ENCODE measurements around the gene TNNT2. TPM values are rescaled to one million over a fixed set of nuclear protein-coding genes. Genes with fewer than 3 reads are reported as not detected.

Gene TNNT2
- total RNA-seq, 2 experiments from 2014 or later: not detected

- DNase-seq (no peak), ATAC-seq (ENCODE audit: low read depth) (no peak)
- Mint-ChIP-seq H3K36me3 (no peaks in the 10 kb centered on the region), H3K4me1 (no peaks in the 10 kb centered on the region), H3K27ac (no peak overlapping the region), H3K4me3 (no peak overlapping the region), H3K9me3 (no peaks in the 10 kb centered on the region), H3K27me3 (peaks cover 2% of the 10 kb centered on the region)
- POLR2A ChIA-PET: no interaction called here
Measured at GRCh38 chr1:201379733-201380242, 2.3 kb upstream of the TNNT2 start.

- DNase-seq: no peak
- Mint-ChIP-seq H3K27me3 (peaks cover 2% of the 10 kb centered on the region), H3K9me3 (no peaks in the 10 kb centered on the region), H3K4me3 (no peak overlapping the region), H3K36me3 (no peaks in the 10 kb centered on the region), H3K27ac (no peak overlapping the region), H3K4me1 (no peaks in the 10 kb centered on the region)
- POLR2A ChIA-PET: no interaction called here
- ATAC-seq (ENCODE audit: low read depth): no peak
Measured at GRCh38 chr1:201378804-201379203, 1.3 kb upstream of the TNNT2 start.

- Mint-ChIP-seq H3K9me3 (no peaks in the 10 kb centered on the region), H3K36me3 (no peaks in the 10 kb centered on the region), H3K27ac (no peak overlapping the region), H3K4me1 (no peaks in the 10 kb centered on the region), H3K27me3 (peaks cover 6% of the 10 kb centered on the region), H3K4me3 (no peak overlapping the region)
- DNase-seq (no peak), ATAC-seq (ENCODE audit: low read depth) (peak; percentile 61)
- POLR2A ChIA-PET: no interaction called here
Measured at GRCh38 chr1:201376464-201377374, 761 bp downstream of the TNNT2 start.

DNA sequence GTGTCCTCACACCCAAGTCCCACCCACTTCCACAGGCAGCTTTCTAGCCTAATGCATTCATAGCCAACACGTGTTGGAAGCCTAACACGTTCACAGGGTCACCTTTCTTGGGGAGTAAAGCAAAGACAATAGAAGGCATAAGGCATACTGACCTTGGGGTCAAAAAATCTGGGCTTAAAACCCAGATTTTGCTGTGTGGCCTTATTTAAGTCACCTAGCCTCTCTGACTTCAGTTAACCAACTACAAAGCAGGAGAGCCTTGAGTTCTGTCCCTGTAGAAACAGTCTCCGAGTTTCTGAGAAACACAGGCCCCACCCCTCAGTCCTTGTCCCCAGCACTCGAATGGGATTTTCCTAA is 1.4 kb downstream of the TNNT2 start:
- POLR2A ChIA-PET: no interaction called here
- no peak for DNase-seq
- no peaks in the 10 kb centered on the region for H3K9me3 Mint-ChIP-seq

GRCh38 chr1:201375169-201375568 is 2.3 kb downstream of the TNNT2 start:
- Mint-ChIP-seq H3K27ac (no peak overlapping the region), H3K27me3 (peaks cover 17% of the 10 kb centered on the region), H3K4me3 (no peak overlapping the region), H3K4me1 (no peaks in the 10 kb centered on the region), H3K9me3 (no peaks in the 10 kb centered on the region), H3K36me3 (no peaks in the 10 kb centered on the region)
- POLR2A ChIA-PET: no interaction called here
- no peak for ATAC-seq (ENCODE audit: low read depth)
- DNase-seq: no peak

More for the DNA sequence above, 1.4 kb downstream of the TNNT2 start:
- ATAC-seq (ENCODE audit: low read depth): no peak
- Mint-ChIP-seq H3K4me3 (no peak overlapping the region), H3K27me3 (peaks cover 10% of the 10 kb centered on the region), H3K36me3 (no peaks in the 10 kb centered on the region), H3K27ac (no peak overlapping the region), H3K4me1 (no peaks in the 10 kb centered on the region)

DNA sequence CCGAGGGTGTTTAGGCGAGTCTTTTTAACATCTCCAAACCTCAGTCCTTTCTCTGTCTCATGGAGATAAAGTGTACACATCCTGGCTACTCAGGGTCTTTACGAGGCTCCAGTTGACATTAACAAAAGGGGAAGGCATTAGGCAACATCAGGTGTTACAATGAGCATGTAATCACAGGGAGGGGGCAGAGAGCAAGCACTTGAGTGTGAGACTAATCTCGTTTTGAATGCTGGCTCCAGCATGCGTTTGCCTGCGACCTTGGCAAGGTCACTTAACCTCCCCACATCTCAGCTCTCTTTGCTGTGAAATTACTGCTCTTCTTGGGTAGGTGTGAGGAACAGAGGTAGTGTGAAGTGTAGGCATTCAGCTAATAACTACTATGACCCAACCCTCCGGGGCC is 3.1 kb downstream of the TNNT2 start:
- Mint-ChIP-seq H3K27me3 (peaks cover 18% of the 10 kb centered on the region), H3K4me3 (no peak overlapping the region), H3K27ac (no peak overlapping the region), H3K4me1 (no peaks in the 10 kb centered on the region), H3K9me3 (no peaks in the 10 kb centered on the region), H3K36me3 (no peaks in the 10 kb centered on the region)
- POLR2A ChIA-PET: no interaction called here
- ATAC-seq (ENCODE audit: low read depth) (no peak), DNase-seq (no peak)

DNA sequence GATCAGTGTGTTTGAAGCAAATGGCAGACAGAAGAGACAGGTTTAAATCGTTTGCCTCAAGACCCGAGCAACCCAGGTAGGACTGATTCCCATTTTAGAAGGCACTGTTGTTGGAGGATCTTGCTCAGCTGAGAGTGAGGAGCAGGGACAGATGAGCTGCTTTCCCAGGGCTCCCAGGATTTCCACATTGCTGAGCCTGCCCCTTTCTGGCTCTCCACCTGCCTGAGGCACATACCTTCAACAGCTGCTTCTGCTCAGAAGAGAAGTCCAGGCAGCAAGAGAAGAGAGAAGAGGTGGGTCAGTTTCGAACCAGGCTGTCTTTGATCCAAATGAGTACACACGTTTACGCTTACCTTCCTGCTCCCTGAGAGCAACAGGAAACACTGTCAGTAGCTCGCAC is 5.7 kb downstream of the TNNT2 start:
- Mint-ChIP-seq H3K4me1 (no peaks in the 10 kb centered on the region), H3K27me3 (peaks cover 20% of the 10 kb centered on the region), H3K9me3 (no peaks in the 10 kb centered on the region), H3K4me3 (no peak overlapping the region), H3K27ac (no peak overlapping the region), H3K36me3 (no peaks in the 10 kb centered on the region)
- no peak for ATAC-seq (ENCODE audit: low read depth)
- DNase-seq: no peak
- POLR2A ChIA-PET: no interaction called here

GRCh38 chr1:201371276-201371675 is 6.2 kb downstream of the TNNT2 start:
- no peaks in the 10 kb centered on the region for H3K36me3 Mint-ChIP-seq

DNA sequence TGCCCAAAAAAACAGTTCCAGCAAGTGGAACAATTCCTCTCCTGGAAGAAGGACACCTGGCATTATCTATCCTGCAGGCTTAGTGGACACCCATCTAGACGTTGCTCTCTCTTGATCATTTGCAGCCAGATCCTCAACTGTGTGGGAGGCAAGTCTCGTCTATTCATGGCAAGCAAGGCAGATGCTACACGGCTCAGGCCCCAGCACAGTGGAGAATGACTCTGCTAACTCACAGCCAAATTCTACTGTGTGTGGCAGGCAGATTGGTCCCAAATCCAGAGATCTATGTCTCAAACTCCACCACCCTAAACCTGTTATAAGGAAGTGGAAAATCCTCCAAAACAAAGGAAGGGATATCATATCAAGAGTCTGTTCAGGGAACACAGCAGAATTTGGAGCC is 7.0 kb downstream of the TNNT2 start:
- ATAC-seq (ENCODE audit: low read depth) (no peak), DNase-seq (no peak)
- Mint-ChIP-seq H3K27me3 (peaks cover 20% of the 10 kb centered on the region), H3K36me3 (no peaks in the 10 kb centered on the region), H3K4me3 (no peak overlapping the region), H3K27ac (no peak overlapping the region), H3K9me3 (no peaks in the 10 kb centered on the region), H3K4me1 (no peaks in the 10 kb centered on the region)
- POLR2A ChIA-PET: no interaction called here

More at GRCh38 chr1:201371276-201371675, 6.2 kb downstream of the TNNT2 start:
- Mint-ChIP-seq H3K27me3 (peaks cover 20% of the 10 kb centered on the region), H3K4me3 (no peak overlapping the region), H3K9me3 (no peaks in the 10 kb centered on the region), H3K4me1 (no peaks in the 10 kb centered on the region), H3K27ac (no peak overlapping the region)
- ATAC-seq (ENCODE audit: low read depth) (no peak), DNase-seq (no peak)
- POLR2A ChIA-PET: interaction anchor here (0.6 kb wide), 1 partner anchor 179 kb away, joined by 3 read pairs; no protein-coding TSS in a partner anchor

DNA sequence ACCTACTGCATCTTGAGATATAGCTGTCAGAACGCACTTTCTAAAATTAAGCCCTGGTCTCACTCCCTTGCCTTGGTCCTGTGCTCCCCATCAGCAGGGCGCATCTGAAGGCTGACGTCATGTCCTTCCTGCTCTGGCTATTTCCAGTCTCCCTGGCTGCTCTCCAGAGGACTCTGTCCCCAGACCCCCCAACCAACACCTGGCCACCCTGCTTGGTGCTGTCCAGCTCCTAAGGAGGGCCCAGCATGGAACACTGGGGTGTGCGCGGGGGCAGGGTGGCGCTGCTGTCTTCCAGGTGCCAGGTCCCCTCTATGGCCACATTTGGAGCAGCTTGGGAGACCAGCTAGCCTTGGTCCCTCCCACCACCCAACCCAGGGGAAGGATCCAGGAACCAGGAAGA is 8.3 kb downstream of the TNNT2 start:
- no peaks in the 10 kb centered on the region for H3K36me3 Mint-ChIP-seq
- H3K4me3 Mint-ChIP-seq: no peak overlapping the region
- no peaks in the 10 kb centered on the region for H3K4me1 Mint-ChIP-seq
- no peaks in the 10 kb centered on the region for H3K9me3 Mint-ChIP-seq
- H3K27me3 Mint-ChIP-seq: peaks cover 20% of the 10 kb centered on the region
- H3K27ac Mint-ChIP-seq: no peak overlapping the region
- ATAC-seq (ENCODE audit: low read depth) (no peak), DNase-seq (no peak)
- POLR2A ChIA-PET: no interaction called here

- Mint-ChIP-seq H3K36me3 (no peaks in the 10 kb centered on the region), H3K4me1 (no peaks in the 10 kb centered on the region)
Measured at GRCh38 chr1:201366696-201367095, 10.8 kb downstream of the TNNT2 start.

DNA sequence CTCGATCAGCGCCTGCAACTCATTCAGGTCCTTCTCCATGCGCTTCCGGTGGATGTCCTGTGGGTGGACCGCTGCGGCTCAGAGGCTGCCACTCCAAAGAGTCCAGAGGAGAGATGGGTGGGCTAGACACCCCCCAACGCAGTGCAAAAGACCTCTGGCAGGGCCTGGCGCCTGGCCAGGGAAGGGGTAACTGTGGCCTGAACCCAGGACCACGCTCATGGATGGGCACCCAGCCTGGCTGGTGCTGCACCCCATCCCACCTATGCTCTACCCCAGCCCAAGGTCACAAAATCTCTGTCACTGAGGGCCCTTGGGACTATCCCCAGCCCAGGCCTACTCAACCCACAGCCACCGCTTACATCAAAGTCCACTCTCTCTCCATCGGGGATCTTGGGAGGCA is 12.2 kb downstream of the TNNT2 start:
- POLR2A ChIA-PET: no interaction called here
- H3K36me3 Mint-ChIP-seq: no peaks in the 10 kb centered on the region
- no peak overlapping the region for H3K27ac Mint-ChIP-seq

More at GRCh38 chr1:201366696-201367095, 10.8 kb downstream of the TNNT2 start:
- POLR2A ChIA-PET: no interaction called here
- DNase-seq (no peak), ATAC-seq (ENCODE audit: low read depth) (no peak)
- peaks cover 16% of the 10 kb centered on the region for H3K27me3 Mint-ChIP-seq
- no peak overlapping the region for H3K4me3 Mint-ChIP-seq
- H3K9me3 Mint-ChIP-seq: no peaks in the 10 kb centered on the region
- H3K27ac Mint-ChIP-seq: no peak overlapping the region

GRCh38 chr1:201364808-201365105 is 12.7 kb downstream of the TNNT2 start:
- peaks cover 4% of the 10 kb centered on the region for H3K27me3 Mint-ChIP-seq
- POLR2A ChIA-PET: no interaction called here
- DNase-seq (no peak), ATAC-seq (ENCODE audit: low read depth) (no peak)
- no peaks in the 10 kb centered on the region for H3K36me3 Mint-ChIP-seq
- no peaks in the 10 kb centered on the region for H3K9me3 Mint-ChIP-seq
- H3K4me1 Mint-ChIP-seq: no peaks in the 10 kb centered on the region
- H3K4me3 Mint-ChIP-seq: no peak overlapping the region
- no peak overlapping the region for H3K27ac Mint-ChIP-seq

More for the DNA sequence above, 12.2 kb downstream of the TNNT2 start:
- Mint-ChIP-seq H3K4me1 (no peaks in the 10 kb centered on the region), H3K27me3 (peaks cover 6% of the 10 kb centered on the region), H3K4me3 (no peak overlapping the region), H3K9me3 (no peaks in the 10 kb centered on the region)
- no peak for DNase-seq
- ATAC-seq (ENCODE audit: low read depth): no peak

DNA sequence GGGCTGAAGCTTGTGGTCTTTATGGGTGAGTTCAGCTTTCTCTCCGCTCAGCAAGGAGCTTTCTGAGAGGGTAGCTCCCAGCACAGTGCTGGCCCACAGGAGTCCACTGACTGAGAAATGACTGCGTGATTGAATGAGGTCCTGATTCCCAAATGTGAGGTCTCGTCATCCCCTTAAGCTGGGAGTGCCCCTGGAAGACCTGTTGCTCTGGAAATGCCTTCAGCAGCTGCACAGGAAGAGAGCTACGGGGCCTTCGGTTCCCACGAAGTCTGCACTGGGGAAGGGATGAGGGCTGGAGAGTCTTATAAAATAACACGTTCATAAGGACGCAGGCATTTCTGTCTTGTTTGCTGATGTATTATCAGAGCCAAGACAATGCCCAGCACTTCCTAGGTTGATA is 14.0 kb downstream of the TNNT2 start:
- ATAC-seq (ENCODE audit: low read depth): no peak
- no peak overlapping the region for H3K4me3 Mint-ChIP-seq
- POLR2A ChIA-PET: no interaction called here

More for the DNA sequence above, 14.0 kb downstream of the TNNT2 start:
- no peaks in the 10 kb centered on the region for H3K9me3 Mint-ChIP-seq
- no peaks in the 10 kb centered on the region for H3K36me3 Mint-ChIP-seq
- no peak overlapping the region for H3K27ac Mint-ChIP-seq
- H3K27me3 Mint-ChIP-seq: peaks cover 4% of the 10 kb centered on the region
- H3K4me1 Mint-ChIP-seq: no peaks in the 10 kb centered on the region
- DNase-seq: no peak

Data from activated naive CD8-positive, alpha-beta T cell treated with anti-CD3 and anti-CD28 coated beads, Interleukin-2, amount 10 ng/mL, durations not matched to agents 7 days and 5 days (primary cell).